ENCODE measurements around the gene C9orf50.

The C9orf50 gene

DNA sequence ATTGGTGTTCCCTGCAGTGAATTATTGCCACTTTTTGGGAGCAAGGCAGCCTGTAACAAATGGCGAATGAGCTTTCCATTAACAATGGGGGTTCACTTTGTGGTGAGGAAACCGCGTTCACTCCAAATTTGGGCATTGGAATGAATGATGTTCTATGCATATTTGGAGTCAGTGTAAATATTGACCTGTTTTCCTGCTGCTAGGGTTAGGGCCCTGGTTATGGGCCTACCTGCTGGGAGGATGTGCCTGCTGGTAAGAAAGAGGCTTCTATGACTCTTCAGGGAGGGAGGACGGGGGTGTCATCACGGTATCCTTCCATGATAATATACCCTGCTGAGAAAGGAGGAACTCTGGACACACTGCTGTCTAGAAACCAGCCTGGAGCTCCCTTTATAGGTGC, 29.0 kb downstream of the C9orf50 start:
- no peak for DNase-seq (ENCODE audit: low read depth)

DNA sequence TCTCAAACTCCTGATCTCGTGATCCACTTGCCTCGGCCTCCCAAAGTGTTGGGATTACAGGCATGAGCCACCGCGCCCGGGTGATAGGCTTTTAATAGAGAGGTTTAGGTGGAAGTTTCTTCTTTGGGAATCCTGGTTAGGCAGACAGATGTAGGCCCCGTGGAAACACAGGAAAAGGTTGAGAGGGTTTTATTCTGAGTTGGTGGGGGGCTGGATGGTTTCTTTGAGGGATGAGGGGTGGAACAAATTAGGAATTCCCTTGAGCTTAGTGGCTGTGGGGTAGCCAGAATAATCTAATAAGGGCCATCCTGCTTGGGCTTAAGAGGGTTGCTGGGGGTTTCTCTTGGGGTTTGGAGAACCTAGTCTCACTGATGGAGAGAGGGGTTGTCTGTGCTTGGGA, 30.4 kb downstream of the C9orf50 start:
- DNase-seq (ENCODE audit: low read depth) = no peak

DNA sequence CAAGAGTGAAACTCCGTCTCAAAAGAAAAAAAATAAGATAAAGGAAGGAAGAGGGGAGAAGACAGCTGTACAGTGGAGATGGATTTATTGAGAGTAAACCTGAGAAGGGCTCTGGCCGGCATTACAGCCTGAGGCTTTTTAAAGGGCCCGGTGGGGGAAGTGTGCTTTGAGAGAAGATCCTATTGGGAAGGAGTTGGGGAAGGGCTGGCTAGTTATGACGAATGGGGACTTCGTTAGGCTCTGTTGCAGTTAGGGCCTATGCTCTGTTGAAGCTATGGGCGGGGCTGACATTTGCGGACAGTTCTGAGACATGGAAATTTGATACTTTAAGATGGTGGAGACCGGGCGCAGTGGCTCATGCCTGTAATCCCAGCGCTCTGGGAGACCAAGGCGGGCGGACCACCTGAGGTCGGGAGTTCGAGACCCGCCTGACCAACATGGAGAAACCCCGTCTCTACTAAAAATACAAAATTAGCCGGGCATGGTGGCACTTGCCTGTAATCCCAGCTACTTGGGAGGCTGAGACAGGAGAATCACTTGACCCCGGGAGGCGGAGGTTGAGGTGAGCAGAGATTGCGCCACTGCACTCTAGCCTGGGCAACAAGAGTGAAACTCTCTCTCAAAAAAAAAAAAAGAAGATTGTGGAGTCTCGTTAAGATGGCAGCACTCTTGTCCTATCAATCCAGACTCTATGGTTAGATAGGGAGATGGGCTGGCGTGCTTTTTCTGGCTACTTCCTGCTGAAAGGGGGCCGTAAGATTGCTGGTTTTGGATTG, 33.2 kb downstream of the C9orf50 start:
- no peak for DNase-seq (ENCODE audit: low read depth)

DNA sequence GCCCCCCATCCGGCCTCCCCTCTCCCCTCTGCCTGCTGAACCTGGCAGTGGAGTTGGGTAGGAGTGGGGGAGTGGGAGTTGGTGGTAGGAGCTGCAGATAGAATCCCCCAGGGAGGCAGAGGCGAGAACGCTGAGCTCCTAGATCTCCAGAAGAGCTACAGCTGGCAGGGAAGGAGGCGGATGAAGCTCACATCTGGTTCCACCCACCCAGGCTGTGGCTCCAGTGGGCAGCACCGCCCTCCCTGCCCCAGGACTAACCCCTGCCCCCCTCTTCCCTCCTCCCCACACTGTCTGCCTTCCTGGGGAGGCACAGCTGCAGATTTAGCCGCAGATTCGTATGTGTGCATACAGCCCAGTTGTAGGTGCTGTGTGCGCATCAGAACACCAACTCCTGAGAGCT, 34.2 kb downstream of the C9orf50 start:
- DNase-seq (ENCODE audit: low read depth) = no peak

DNA sequence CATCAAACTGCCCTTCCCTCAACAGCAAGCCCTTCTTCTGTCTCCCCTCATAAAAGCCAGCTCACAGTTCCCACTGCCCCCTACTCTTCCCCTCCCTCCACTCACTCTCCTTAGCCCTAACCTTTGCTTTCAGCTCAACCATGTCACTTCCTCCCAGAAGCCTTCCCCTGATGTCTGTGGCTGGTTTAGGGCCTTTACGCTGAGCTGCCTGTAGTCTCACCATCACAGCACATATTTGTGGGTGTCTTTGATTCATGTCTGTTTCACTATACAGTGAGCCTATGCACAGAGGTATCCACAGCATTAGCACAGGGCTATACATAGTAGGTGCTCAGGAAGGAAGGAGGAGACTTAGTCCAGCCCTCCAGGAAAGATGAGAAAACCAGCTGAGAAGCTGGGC, 34.7 kb downstream of the C9orf50 start:
- no peak for DNase-seq (ENCODE audit: low read depth)

DNA sequence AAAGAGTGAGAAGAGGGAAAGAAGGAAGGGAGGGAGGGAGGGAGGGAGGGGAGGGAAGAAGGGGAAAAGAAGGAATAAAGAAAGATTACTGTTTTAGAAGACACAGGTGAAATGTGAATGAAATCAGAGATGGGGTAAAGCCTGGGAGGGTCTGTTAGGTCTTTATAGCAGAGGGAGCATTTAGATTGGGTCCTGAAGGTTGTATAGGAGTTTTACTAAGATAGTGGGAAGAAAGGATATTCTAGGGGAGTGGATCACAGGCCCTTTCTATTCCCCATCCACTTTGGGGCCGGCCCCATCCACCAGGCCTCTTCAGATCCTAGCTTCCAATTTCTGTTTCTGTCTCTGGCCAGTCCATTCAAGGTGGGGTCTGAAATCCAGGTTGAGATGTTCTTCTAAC, 35.5 kb downstream of the C9orf50 start:
- DNase-seq (ENCODE audit: low read depth) = no peak

DNA sequence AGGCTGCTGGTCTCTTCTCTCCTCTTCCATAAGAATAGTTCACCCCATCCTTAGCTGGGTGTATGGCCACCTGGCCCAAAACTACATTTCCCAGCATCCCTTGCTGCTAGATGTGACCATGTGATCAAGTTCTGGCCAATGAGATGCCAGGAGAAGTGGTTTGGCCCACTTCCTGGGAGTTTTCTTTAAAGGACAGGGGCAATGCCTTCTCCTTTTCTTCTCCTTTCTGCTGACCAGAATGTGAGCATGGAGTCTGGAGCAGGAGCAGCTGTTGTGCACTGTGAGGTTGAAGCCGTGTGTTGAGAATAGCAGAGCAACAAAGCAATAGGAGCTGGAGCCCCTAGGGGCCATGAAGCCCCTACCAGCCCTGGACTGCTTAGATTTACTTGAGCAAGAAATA, 36.8 kb downstream of the C9orf50 start:
- peak; percentile 55 for DNase-seq (ENCODE audit: low read depth)

DNA sequence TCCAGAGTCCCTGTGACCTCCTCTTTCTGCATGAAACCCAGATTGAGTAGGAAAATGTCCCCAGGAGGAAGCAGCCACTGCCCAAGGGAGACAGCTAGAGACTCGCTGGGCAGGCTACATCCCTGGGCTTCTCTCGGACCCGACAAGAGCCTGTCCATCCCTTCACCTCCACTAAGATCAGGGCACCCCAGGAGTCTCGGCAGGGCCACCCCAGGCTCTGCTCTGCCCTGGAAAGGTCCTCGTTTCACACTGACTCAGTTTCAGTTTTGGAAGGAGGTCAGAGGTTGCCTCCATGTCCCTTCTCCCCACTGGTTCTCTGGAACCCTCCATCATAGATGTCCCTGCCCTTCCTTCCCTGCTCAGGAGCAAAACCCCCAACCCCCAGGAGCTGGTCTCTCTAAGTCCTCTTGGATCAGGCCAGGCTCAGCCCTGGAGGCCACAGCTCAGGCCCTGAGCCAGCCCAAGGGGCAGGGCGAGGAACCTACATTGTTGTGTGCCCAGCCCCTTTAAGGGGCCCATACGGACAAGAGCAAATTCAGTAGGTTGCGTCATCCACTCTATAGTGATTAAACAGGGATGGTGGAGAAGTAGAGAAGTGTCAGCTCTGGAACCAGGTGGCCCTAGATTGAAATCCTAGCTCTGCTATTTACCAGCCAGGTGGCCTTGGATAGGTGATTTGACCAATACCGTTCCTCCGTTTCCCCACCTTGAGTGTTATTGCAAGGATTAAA, 37.4 kb downstream of the C9orf50 start:
- no peak for DNase-seq (ENCODE audit: low read depth)

DNA sequence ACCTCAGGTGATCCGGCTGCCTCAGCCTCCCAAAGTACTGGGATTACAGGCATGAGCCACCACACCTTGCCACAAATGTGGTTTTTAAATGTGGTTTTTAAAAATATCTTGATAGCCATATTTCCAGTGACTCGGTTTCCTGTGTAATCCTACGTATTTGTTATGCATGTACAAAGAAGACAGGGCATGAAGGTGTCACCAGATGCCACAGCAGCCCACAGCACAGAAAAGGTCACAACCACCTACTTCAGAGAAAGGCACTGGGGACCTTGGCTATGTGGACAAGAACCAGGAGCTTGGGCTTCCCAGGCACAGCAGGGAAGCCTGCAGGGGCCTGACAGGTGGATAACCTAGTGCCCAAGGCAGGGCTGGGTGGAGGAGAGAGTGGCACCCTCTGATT, 38.0 kb downstream of the C9orf50 start:
- DNase-seq (ENCODE audit: low read depth) = no peak

DNA sequence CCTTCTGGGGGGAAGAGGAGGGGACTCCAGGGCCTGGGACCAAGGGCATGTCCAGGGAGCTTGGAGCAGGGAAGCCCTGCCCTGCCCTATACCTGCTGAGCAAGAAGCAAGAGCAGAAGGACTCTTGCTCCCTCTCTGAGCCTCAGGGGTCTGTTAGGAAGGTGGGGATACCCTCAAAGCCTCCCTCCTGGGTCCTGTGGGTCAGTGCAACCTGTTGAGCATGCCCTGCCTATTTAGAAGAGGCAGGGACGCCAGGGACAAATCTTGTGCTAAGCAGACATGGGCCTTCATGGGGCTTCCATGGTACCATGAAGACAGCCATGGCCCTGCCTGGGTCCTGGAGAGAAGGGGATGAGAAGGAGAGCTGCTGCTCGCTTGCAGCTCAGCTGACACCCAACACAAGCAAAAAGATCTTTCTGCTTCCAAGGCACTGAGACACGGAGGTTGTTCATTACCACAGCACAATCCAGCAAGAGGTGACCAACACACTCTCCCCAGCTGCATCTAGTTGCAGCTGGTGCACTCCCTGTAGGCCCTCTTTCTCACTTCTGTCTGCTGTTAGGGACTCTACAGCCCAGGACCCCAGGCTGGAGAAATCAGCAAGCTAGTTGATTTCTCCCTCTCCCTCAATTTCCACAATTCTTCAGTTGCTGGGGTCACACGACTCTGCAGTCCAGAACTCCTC, 39.3 kb downstream of the C9orf50 start:
- DNase-seq (ENCODE audit: low read depth) = no peak

DNA sequence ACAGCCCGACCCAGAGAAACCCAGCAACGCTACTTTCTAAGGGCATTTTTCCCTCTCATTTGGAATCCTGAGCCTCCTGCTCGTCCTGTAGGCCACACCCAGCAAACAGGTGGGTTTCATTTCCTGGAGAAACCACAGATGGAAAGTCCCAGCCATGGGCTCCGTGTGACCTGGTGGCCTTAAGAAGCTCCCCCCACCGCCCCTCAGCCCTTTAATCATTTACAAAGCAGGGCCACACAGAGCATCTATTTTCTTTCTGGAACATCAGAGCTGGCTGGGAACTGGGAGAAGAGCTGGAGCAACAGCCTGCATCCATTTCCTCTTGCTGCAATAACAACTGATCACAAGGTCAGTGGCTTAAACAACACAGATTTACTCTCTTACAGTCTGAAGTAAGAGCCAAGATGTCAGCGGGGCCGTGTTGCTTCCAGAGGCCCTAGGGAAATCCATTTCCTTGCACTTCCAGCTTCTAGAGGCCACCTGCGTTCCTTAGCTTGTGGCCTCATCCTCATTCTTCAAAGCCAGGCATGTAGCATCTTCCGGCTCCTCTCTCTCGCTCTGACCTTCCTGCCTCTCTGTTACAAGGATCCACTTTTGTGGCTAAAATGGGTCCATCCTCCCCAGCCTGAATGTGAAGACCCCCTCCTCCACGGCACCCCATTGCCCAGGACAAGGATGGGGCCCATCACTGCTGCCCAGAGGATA, 40.5 kb downstream of the C9orf50 start:
- no peak for DNase-seq (ENCODE audit: low read depth)

DNA sequence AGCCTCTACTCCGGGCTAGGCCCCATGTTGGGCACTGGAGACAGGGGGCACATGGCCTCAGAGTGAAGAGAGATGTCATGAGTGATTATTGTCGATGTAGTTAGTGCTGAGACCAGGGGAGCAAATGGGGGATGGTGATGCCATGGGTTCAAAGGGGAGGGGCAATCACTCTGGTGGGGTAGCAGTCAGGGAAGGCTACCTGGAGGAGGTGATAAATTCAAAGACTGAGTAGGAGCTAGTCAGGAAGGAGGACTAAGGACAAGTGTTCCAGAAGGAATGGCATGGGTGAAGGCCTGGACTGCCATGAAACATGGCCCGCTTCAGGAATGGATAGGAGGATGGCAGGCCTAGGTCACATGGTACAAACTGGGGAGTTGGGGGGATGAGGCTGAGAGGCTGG, 41.6 kb downstream of the C9orf50 start:
- DNase-seq (ENCODE audit: low read depth) = no peak

DNA sequence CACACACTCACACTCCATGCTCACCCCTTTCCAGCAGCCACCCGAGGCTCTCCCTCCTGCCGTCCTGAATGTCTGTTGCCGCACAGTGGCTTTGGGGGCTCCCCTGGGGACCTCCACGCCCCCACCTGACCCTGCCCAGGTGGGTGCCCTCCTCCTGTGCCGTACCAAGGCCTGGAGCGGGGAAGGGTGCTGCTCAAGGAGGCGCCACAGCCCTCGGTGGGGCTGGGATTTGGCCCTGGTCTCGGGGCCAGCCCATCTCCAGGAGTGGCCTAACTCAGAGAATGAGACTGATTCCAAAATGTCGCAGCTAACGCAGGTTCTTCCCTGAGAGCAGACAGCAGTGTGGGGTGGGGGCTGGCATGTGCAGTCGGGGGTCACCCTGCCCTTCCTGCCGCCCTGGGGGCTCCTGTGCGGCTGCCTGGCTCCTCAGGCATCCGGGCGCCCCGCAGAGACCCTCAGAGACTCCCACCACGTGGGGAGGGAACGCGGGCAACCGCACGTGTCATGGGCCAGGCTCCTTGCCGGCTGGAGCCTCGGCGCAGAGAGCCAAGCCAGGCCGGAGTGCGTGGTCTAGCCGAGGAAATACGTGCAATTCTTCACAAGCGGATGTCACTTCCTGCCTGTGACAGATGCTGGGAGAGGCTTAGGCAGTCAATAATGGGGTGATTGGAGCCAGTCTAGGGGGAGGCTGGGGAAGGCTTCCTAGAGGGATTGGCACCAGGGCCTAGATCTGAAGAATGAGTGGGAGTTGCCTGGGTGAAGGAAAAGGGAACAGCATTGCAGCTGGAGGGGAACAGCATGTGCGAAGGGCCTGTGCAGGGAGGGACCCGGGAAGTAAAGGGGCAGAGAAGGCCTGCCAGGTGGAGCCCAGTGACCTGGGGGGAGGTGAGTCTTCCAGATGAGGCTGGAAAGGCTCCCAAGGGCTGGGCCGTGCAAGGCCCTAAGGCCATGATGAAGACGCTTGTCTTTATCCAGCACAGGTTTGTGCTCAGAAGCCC, 44.1 kb downstream of the C9orf50 start:
- DNase-seq (ENCODE audit: low read depth) = no peak

DNA sequence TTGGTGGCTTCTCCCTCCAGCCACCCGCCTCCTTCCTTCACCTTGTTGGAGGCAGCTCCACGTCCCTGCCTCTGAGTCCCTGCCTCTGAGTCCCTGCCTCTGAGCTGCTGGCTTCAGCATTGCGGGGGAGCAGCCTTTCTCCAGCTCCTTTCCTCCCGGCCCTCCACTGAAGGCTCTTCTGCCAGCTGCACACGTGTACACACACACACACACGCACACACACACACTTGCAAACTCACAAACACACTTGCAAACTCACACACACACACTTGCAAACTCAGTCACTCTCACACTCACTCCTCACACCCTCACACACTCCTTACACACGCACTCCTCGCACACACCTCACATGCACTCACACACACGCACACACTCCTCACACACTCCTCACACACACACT, 45.1 kb downstream of the C9orf50 start:
- DNase-seq (ENCODE audit: low read depth) = no peak

DNA sequence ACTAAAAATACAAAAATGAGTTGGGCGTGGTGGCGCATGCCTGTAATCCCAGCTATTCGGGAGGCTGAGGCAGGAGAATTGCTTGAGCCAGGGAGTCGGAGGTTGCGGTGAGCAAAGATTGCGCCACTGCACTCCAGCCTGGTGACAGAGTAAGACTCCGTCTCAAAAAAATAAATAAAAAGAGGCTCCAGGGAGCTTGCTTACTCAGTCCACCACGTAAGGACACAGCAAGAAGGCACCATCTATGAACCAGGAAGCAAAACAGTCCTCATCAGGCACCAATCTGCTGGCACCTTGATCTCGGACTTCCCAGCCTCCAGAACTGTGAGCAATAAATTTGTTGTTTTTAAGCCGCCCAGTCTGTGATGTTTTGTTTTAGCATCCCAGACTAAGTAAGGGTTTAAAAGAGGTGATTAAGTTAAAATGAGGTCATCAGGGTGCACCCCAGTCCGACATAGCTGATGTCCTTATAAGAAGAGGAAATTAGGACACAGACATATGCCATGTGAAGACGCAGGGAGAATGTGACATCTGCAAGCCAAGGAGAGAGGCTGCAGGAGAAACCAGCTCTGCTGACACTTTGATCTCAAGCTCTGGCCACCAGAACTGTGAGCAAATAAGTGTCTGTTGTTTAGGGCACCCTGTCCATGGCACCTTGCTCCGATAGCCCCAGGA, 45.9 kb downstream of the C9orf50 start:
- no peak for DNase-seq (ENCODE audit: low read depth)

DNA sequence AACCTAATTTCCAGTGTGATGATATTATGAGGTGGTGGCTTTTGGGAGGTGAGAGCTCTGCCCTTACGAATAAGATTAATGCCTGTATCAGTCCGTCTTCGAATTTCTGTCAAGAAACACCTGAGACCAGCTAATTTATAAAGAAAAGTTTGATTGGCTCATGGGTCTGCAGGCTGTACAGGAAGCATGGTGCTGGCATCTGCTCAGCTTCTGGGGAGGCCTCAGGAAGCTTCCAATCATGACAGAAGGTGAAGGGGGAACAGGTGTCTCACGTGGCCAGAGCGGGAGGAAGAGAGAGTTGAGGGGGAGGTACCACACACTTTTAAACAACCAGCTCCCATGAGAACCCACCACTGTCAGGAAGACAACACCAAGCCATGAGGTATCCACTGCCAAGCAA, 46.9 kb downstream of the C9orf50 start:
- no peak for DNase-seq (ENCODE audit: low read depth)

DNA sequence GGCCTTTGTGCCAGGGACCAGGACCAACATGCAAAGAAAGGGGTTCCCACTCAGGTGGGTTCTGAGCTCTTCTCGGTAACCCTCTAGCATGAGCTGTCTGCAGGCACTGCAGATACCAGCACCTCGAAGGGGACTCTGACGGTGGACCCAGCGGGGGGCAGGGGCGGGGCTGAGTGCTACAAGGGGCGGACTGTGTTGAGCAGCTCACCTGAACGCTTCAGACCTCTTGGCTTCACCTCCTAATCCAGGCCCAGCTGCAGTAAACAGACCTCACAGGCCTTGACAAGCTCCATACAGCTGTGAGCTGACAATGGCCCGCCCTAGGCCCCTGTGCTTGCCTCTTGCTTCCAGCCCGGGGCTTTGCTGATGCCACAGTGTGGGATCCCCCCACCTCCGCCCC, 48.4 kb downstream of the C9orf50 start:
- no peak for DNase-seq (ENCODE audit: low read depth)

DNA sequence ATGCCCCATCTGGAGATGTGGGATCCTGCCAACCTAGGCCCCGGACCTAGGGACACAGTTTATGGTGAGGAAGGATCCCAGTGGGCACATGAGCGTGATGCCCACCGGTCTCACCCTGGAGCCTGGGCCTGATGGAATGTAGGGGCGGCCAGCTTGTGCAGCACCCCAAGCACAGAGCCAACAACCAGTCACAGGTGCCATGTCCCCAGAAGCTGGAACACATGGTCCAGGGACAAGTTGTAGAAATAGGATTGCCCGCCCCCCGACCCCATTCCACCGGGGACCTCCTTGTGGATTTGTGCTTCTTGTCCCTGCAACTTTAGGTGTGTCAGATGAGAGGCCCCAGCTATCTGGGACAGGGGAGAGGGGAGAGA, 48.9 kb downstream of the C9orf50 start:
- DNase-seq (ENCODE audit: low read depth) = no peak

DNA sequence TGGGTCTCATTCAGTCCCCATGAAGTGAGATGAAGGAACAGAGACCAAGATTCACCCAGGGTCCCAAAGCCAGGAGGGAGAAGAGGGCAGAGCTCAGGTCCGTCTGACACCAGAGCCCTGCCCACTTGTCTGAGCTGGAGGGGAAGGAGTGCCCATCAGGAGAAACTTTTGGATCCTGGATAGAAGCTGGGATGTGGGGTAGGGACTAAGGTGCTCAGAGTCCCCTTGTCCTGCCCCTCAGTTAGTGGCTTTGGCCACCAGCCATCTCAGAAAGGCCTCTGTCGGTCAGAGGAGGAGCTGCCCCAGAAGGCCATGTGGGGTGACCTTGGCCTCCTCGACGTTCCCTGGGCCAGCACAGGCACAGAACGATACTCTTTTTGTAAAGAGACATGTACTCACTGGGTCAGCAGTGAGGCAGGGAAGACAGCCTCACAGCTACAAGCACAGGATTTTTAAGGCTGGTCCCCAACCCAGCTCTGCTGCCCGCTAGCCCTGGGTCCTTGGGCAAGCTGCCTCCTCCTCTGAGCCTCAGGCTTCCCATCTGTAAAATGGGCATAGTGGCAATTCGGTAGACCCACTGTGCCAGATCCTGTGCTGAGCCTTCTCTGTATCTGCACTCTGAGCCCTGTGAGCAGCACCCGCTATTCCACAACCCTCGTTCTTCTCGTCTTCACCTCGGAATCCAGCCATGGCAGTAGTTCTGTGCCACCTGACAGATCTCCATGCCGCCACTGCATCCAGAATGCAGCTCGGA, 49.4 kb downstream of the C9orf50 start:
- DNase-seq (ENCODE audit: low read depth) = no peak

Data from activated T-cell treated with anti-CD3 and anti-CD28 coated beads for 24 hours (primary cell).